ENCODE results near the gene SEZ6.
A peak's percentile ranks its signal among the peaks of the same experiment; 100 is the strongest.

Gene SEZ6

GRCh38 chr17:29005936-29006511 is at the start of gene SEZ6:
TSS of gene SEZ6 (minus strand) at chr17:29006033. CDS start at chr17:29005869, 164 bp downstream.
- DNase-seq, result peak; percentile 54

GRCh38 chr17:29054835-29055234 is 49.0 kb upstream of the SEZ6 start:
- DNase-seq, result no peak

- no peak for DNase-seq
Measured at GRCh38 chr17:29051731-29052130, 45.9 kb upstream of the SEZ6 start.

GRCh38 chr17:29051194-29051593 is 45.4 kb upstream of the SEZ6 start:
- no peak for DNase-seq

- no peak for DNase-seq
Measured at GRCh38 chr17:29050176-29050575, 44.3 kb upstream of the SEZ6 start.

- peak; percentile 81 for DNase-seq
Measured at GRCh38 chr17:29049541-29050145, 43.8 kb upstream of the SEZ6 start.

GRCh38 chr17:29048440-29049368 is 42.9 kb upstream of the SEZ6 start:
- DNase-seq, result peak; percentile 82

- no peak for DNase-seq
Measured at GRCh38 chr17:29046473-29046839, 40.6 kb upstream of the SEZ6 start.

- DNase-seq, result no peak
Measured at GRCh38 chr17:29045734-29046472, 40.1 kb upstream of the SEZ6 start.

- no peak for DNase-seq
Measured at GRCh38 chr17:29045026-29045425, 39.2 kb upstream of the SEZ6 start.

- no peak for DNase-seq
Measured at GRCh38 chr17:29043539-29044145, 37.8 kb upstream of the SEZ6 start.

- peak; percentile 48 for DNase-seq
Measured at GRCh38 chr17:29042679-29043538, 37.1 kb upstream of the SEZ6 start, which contains the start of gene PIPOX. TSS of gene PIPOX (plus strand) at chr17:29043141. CDS start at chr17:29043226, 85 bp downstream.

GRCh38 chr17:29042026-29042678 is 36.3 kb upstream of the SEZ6 start:
- no peak for DNase-seq

GRCh38 chr17:29041571-29041970 is 35.7 kb upstream of the SEZ6 start:
- DNase-seq, result no peak

- no peak for DNase-seq
Measured at GRCh38 chr17:29041091-29041490, 35.3 kb upstream of the SEZ6 start.

- DNase-seq, result peak; percentile 92
Measured at GRCh38 chr17:29039764-29040598, 34.1 kb upstream of the SEZ6 start.

GRCh38 chr17:29038085-29038795 is 32.4 kb upstream of the SEZ6 start:
- no peak for DNase-seq

- DNase-seq, result no peak
Measured at GRCh38 chr17:29037739-29038084, 31.9 kb upstream of the SEZ6 start.

GRCh38 chr17:29036584-29036983 is 30.8 kb upstream of the SEZ6 start:
- DNase-seq, result no peak

GRCh38 chr17:29034510-29034909 is 28.7 kb upstream of the SEZ6 start:
- DNase-seq, result no peak

Data from NCI-H226 (cell line).